Thyroid gland (tissue), 4 donors: ENCODE results near the gene SPATA9.

Source experiments
- CTCF ChIP-seq, 6 experiments: fragments of 200-600 bp in 3 of 6; fragments of 450-650 bp in 3 of 6; sonication (generic) in 3 of 6; IDR thresholded peaks; one replicate each; pipeline ENCODE4 v1.5.1; 2016 to 2019; ENCODE audit warnings: antibody characterized with exemption in 6 of 6, mild to moderate bottlenecking in 2 of 6, inconsistent platforms in 1 of 6, moderate library complexity in 1 of 6
- POLR2A ChIP-seq, 2 donors: fragments of 450-650 bp; IDR thresholded peaks; one replicate each; pipeline ENCODE4 v1.6.1; 2017; ENCODE audit warnings: antibody characterized with exemption in 2 of 2, mild to moderate bottlenecking in 2 of 2, moderate library complexity in 1 of 2

- TF ChIP-seq CTCF (IDR thresholded peaks at IDR 0.05) (no peak), POLR2A (IDR thresholded peaks at IDR 0.05) (no peak)
These were observed 42.5 kb upstream of the SPATA9 start for GRCh38 chr5:95725071-95725820.
